Choroid plexus epithelial cell (primary cell): ENCODE data around the gene RSPO3.
A peak's percentile ranks its signal among the peaks of the same experiment; 100 is the strongest.
"Not testable (repeated sequence)": the region's sequence is repeated elsewhere in the genome, so short reads cannot be mapped to it uniquely, and the experiment has no call there.

Experiments used
- DNase-seq: peaks from one replicate; pipeline ENCODE4 v3.0.0-alpha.2; 2010; ENCODE audit warnings: low read depth
- H3K4me3 ChIP-seq: 2 replicates; pipeline ENCODE4 v1.5.1; 2011; ENCODE audit warnings: low read depth, mild to moderate bottlenecking, control low read depth, low read length, moderate library complexity
- TF ChIP-seq, protein P1 (sequence below): conservative IDR thresholded peaks from 2 replicates; pipeline ENCODE4 v1.5.1; 2011; ENCODE audit warnings: low read depth, mild to moderate bottlenecking, control low read depth, inconsistent platforms, low read length, moderate library complexity

The RSPO3 gene

GRCh38 chr6:127094791-127095190 is 23.7 kb upstream of the RSPO3 start:
- H3K4me3 ChIP-seq, result no peak overlapping the region
- DNase-seq, result no peak
- TF ChIP-seq, protein P1, sequence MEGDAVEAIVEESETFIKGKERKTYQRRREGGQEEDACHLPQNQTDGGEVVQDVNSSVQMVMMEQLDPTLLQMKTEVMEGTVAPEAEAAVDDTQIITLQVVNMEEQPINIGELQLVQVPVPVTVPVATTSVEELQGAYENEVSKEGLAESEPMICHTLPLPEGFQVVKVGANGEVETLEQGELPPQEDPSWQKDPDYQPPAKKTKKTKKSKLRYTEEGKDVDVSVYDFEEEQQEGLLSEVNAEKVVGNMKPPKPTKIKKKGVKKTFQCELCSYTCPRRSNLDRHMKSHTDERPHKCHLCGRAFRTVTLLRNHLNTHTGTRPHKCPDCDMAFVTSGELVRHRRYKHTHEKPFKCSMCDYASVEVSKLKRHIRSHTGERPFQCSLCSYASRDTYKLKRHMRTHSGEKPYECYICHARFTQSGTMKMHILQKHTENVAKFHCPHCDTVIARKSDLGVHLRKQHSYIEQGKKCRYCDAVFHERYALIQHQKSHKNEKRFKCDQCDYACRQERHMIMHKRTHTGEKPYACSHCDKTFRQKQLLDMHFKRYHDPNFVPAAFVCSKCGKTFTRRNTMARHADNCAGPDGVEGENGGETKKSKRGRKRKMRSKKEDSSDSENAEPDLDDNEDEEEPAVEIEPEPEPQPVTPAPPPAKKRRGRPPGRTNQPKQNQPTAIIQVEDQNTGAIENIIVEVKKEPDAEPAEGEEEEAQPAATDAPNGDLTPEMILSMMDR, result no peak

DNA sequence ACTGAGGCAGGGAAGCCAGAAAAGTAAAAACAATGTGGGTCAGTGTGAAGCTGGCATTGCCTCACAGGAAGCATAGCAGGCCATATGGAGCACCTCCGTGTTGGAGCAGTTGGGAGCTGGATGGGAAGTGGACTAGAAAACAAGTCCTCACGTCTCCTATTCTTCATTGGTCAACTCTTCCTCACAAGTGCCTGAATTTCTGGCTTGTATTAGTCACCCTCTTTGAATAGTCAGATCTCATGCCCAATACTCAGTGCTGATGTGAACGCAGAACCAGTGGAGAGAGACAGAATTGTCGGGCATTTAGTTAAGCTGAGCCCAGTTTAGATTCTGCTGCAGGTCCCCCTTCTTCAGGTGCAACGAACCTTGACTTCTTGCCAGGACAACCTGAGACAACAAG is 22.3 kb upstream of the RSPO3 start:
- TF ChIP-seq, protein P1, result no peak
- DNase-seq, result no peak

GRCh38 chr6:127097442-127097841 is 21.0 kb upstream of the RSPO3 start:
- DNase-seq, H3K4me3 ChIP-seq: not testable (repeated sequence)

More for the DNA sequence above, 22.3 kb upstream of the RSPO3 start:
- no peak overlapping the region for H3K4me3 ChIP-seq

GRCh38 chr6:127100510-127101140 is 17.8 kb upstream of the RSPO3 start:
- TF ChIP-seq, protein P1, result peak; percentile 54
- H3K4me3 ChIP-seq, result no peak overlapping the region
- DNase-seq, result peak; percentile 64

GRCh38 chr6:127102299-127102698 is 16.2 kb upstream of the RSPO3 start:
- DNase-seq, result peak; percentile 91
- TF ChIP-seq, protein P1, result no peak
- no peak overlapping the region for H3K4me3 ChIP-seq

- no peak overlapping the region for H3K4me3 ChIP-seq
- no peak for DNase-seq
- TF ChIP-seq, protein P1, result no peak
These were observed 15.6 kb upstream of the RSPO3 start for GRCh38 chr6:127102859-127103258.

DNA sequence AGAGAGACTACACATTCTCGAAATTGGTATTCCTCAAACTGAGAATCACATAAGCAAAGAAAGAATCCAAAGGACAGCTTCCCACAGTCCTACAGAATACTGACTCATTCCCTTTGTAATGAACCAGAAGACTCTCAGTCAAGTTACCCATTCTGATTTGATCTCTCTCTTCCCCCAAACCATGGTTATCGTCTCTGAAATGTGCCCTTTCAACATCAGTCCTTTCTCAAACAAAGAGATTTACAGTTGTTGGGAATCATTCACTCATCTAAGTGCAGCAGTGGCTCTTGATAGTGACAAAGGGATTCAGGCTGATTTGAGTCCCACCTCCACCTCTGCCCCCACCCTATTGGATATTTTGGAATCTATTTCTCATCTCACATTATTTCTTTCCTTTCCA is 15.0 kb upstream of the RSPO3 start:
- H3K4me3 ChIP-seq, result no peak overlapping the region
- peak; percentile 15 for DNase-seq
- TF ChIP-seq, protein P1, result no peak
